PC-3 (cell line): ENCODE measurements around the gene TMEM271. TPM values are rescaled to one million over a fixed set of nuclear protein-coding genes. Genes with fewer than 3 reads are reported as not detected.

ENCODE experiments used
- ATAC-seq: fragments of 200-7000 bp; cut with Tn5 transposase; 2 replicates; pipeline ENCODE4 v1.9.1; 2020; ENCODE audit warnings: mild to moderate bottlenecking, moderate library complexity
- BruUV-seq: library from RNA; stranded (reverse); fragments of 400-500 nt; replicated peaks from 2 replicates; lab custom pipeline; 2021; lab: Mats Ljungman, UMichigan
- CTCF ChIA-PET: fragments of 300-600 bp; sonication (Branson Sonifier 250); formaldehyde crosslinking; loops from one replicate; lab custom pipeline; 2022; ENCODE audit warnings: antibody characterized with exemption; lab: Charles Lee
- POLR2A ChIA-PET: fragments of 300-600 bp; sonication (Branson Sonifier 250); formaldehyde crosslinking; loops from one replicate; lab custom pipeline; 2022; ENCODE audit warnings: antibody characterized with exemption; ENCODE audit not compliant: unreplicated experiment; lab: Charles Lee
- DNase-seq: peaks from one replicate; pipeline ENCODE4 v3.0.0-alpha.2; 2015
- H2AFZ ChIP-seq: fragments of 300-600 bp; sonication (generic); 2 replicates; pipeline ENCODE4 v1.6.0; 2016; ENCODE audit warnings: antibody characterized with exemption, low read length
- H3F3A ChIP-seq: fragments of 300-600 bp; sonication (generic); one replicate; pipeline ENCODE4 v1.6.0; 2017; ENCODE audit warnings: antibody characterized with exemption, low read length, control low read depth, mild to moderate bottlenecking; ENCODE audit not compliant: unreplicated experiment
- H3K27ac ChIP-seq: fragments of 300-600 bp; sonication (generic); 2 replicates; pipeline ENCODE4 v1.5.1; 2016; ENCODE audit warnings: mild to moderate bottlenecking, low read length
- H3K27me3 ChIP-seq: fragments of 300-600 bp; sonication (generic); 2 replicates; pipeline ENCODE4 v1.6.1; 2016; ENCODE audit warnings: low read length, mixed read lengths
- H3K36me3 ChIP-seq: fragments of 300-600 bp; sonication (generic); 2 replicates; pipeline ENCODE4 v1.6.1; 2016; ENCODE audit warnings: low read depth, mixed run types, low read length, mixed read lengths
- H3K4me1 ChIP-seq: fragments of 300-600 bp; sonication (generic); 2 replicates; pipeline ENCODE4 v1.5.1; 2016; ENCODE audit warnings: low read length; ENCODE audit not compliant: insufficient read depth
- H3K4me2 ChIP-seq: fragments of 300-600 bp; sonication (generic); 2 replicates; pipeline ENCODE4 v1.6.0; 2016; ENCODE audit warnings: low read length
- H3K4me3 ChIP-seq: fragments of 300-600 bp; sonication (generic); 2 replicates; pipeline ENCODE4 v1.5.1; 2016; ENCODE audit warnings: mild to moderate bottlenecking, low read length, mixed read lengths
- H3K79me2 ChIP-seq: fragments of 300-600 bp; sonication (generic); 2 replicates; pipeline ENCODE4 v1.6.1; 2017; ENCODE audit warnings: low read length, mixed read lengths
- H3K9ac ChIP-seq: fragments of 300-600 bp; sonication (generic); 2 replicates; pipeline ENCODE4 v1.6.0; 2016; ENCODE audit warnings: mild to moderate bottlenecking, low read length
- H3K9me2 ChIP-seq: fragments of 300-600 bp; sonication (generic); replicated peaks from 2 replicates; pipeline ENCODE4 v1.6.1; 2016; ENCODE audit warnings: mixed run types, low read length, mixed read lengths
- H3K9me3 ChIP-seq: fragments of 300-600 bp; sonication (generic); 2 replicates; pipeline ENCODE4 v1.6.1; 2016; ENCODE audit warnings: low read length, mixed read lengths
- H4K20me1 ChIP-seq: fragments of 300-600 bp; sonication (generic); 2 replicates; pipeline ENCODE4 v1.6.1; 2016; ENCODE audit warnings: low read length, mixed read lengths
- CTCF ChIP-seq: fragments of 300-600 bp; sonication (generic); conservative IDR thresholded peaks from 2 replicates; pipeline ENCODE4 v1.5.1; 2017; ENCODE audit warnings: antibody characterized with exemption, low read depth, mild to moderate bottlenecking, low read length
- EZH2 ChIP-seq: fragments of 300-600 bp; sonication (generic); IDR thresholded peaks from one replicate; pipeline ENCODE4 v1.6.1; 2017; ENCODE audit warnings: antibody characterized with exemption, mild to moderate bottlenecking, low read length; ENCODE audit not compliant: unreplicated experiment
- EZH2phosphoT487 ChIP-seq: fragments of 300-600 bp; sonication (generic); IDR thresholded peaks from 2 replicates; pipeline ENCODE4 v1.6.1; 2018; ENCODE audit warnings: mild to moderate bottlenecking, antibody characterized with exemption, low read length, borderline replicate concordance
- intact Hi-C: fragments of 100-400 bp; cut with micrococcal nuclease; formaldehyde crosslinking; loops from 2 replicates; pipeline ENCODE4 v1.9.0; 2023
- total RNA-seq: library from RNA; depleted of rRNA; stranded (reverse); fragments of >200 nt; gene quantifications from 2 replicates; pipeline ENCODE4 v1.2.3, GENCODE V29; 2014

Gene TMEM271
- total RNA-seq, 1 experiment from 2014 or later, result not detected

GRCh38 chr4:581181-581580 is 5.1 kb upstream of the TMEM271 start:
- Histone ChIP-seq H3K4me1 (no peaks in the 10 kb centered on the region), H3K9ac (no peak overlapping the region), H3K4me3 (no peak overlapping the region), H4K20me1 (no peaks in the 10 kb centered on the region), H2AFZ (no peak overlapping the region), H3K9me3 (no peaks in the 10 kb centered on the region), H3K79me2 (no peaks in the 10 kb centered on the region), H3K4me2 (no peak overlapping the region), H3K27ac (no peak overlapping the region), H3K36me3 (no peaks in the 10 kb centered on the region), H3F3A (no peaks in the 10 kb centered on the region), H3K9me2 (no peaks in the 10 kb centered on the region), H3K27me3 (peaks cover 28% of the 10 kb centered on the region)
- ATAC-seq (no peak), DNase-seq (no peak)
- BruUV-seq, result no TSS peak
- POLR2A ChIA-PET, result no interaction called here
- no peak for TF ChIP-seq EZH2phosphoT487
- no peak for TF ChIP-seq CTCF
- intact Hi-C loops, result no loop called here
- CTCF ChIA-PET, result no interaction called here

- Histone ChIP-seq H3K9me2 (no peaks in the 10 kb centered on the region), H3K27me3 (peaks cover 23% of the 10 kb centered on the region), H4K20me1 (no peaks in the 10 kb centered on the region), H3K4me3 (no peak overlapping the region), H3K27ac (no peak overlapping the region), H3K9ac (no peak overlapping the region), H3F3A (no peaks in the 10 kb centered on the region), H3K79me2 (no peaks in the 10 kb centered on the region), H3K4me1 (no peaks in the 10 kb centered on the region), H3K36me3 (no peaks in the 10 kb centered on the region), H3K4me2 (no peak overlapping the region), H2AFZ (no peak overlapping the region), H3K9me3 (no peaks in the 10 kb centered on the region)
- intact Hi-C loops, result no loop called here
- ChIA-PET CTCF (no interaction called here), POLR2A (no interaction called here)
- ATAC-seq, result no peak
- no peak for DNase-seq
- no peak for TF ChIP-seq CTCF
- no TSS peak for BruUV-seq
Observed at GRCh38 chr4:579543-580175, 3.6 kb upstream of the TMEM271 start.

- Histone ChIP-seq H3K27me3 (peaks cover 15% of the 10 kb centered on the region), H3K4me3 (no peak overlapping the region), H3K9ac (no peak overlapping the region), H3K9me3 (no peaks in the 10 kb centered on the region), H3K4me1 (no peaks in the 10 kb centered on the region), H3K36me3 (no peaks in the 10 kb centered on the region), H3K9me2 (no peaks in the 10 kb centered on the region), H3K27ac (no peak overlapping the region), H3K4me2 (no peak overlapping the region), H2AFZ (no peak overlapping the region), H3F3A (no peaks in the 10 kb centered on the region), H3K79me2 (no peaks in the 10 kb centered on the region), H4K20me1 (no peaks in the 10 kb centered on the region)
- no peak for TF ChIP-seq EZH2
- no peak for TF ChIP-seq CTCF
- no peak for TF ChIP-seq EZH2phosphoT487
- POLR2A ChIA-PET, result no interaction called here
- no peak for ATAC-seq
- intact Hi-C loops, result no loop called here
- no TSS peak for BruUV-seq
- CTCF ChIA-PET, result no interaction called here
- DNase-seq, result no peak
Observed at GRCh38 chr4:578451-579443, 2.7 kb upstream of the TMEM271 start.
